HG03039 (cell line): ENCODE measurements around the gene BAIAP3.
A peak's percentile ranks its signal among the peaks of the same experiment; 100 is the strongest.

Experiments used
- ATAC-seq: cut with Tn5 transposase; IDR thresholded peaks from one replicate; pipeline ENCODE4 v1.9.1; 2021; ENCODE audit warnings: mild to moderate bottlenecking, moderate library complexity; ENCODE audit not compliant: unreplicated experiment

Gene BAIAP3

DNA sequence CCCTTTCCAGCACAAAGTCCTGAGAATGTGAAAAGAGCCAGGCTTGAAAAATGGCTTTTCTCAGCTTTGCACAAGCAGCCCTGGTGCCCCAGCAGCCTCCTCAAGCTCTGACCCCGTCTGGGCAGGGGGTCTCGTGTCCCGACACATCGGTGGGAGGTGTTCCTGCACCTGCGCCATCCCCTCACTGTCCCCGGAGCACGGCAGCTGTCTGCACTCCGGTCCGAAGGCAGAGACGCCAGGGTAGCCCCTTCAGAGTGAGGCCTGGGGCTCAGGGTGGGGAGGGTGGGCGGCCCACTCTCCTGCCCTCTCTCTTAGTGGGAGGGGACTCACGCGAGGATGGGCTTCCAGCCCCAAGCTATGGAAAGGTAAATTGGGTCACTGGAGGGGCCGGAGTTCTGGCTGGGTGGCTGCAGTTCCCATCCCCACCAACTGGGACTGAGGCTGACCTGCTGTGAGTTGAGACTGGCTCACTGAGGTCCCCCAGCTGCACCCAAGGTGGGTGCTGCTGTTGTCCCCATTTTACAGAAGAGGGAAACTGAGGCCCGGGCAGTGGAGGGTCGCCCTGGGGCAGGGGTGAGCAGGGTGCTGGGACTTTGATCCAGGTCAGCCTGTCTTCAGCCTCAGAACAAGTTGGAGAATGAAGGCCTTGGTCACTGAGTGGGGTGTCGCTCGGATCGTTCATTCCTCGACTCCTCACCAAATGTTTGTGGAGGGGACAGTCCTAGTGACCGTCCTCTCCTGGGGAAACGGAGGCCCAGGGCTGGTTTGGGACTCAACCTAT is 2.3 kb upstream of the BAIAP3 start:
- no peak for ATAC-seq

GRCh38 chr16:1331712-1332617 is 1.5 kb upstream of the BAIAP3 start:
- no peak for ATAC-seq

GRCh38 chr16:1332618-1333148 is 762 bp upstream of the BAIAP3 start:
- ATAC-seq, result no peak

- no peak for ATAC-seq
Measured at GRCh38 chr16:1333854-1334700, 632 bp downstream of the BAIAP3 start.

DNA sequence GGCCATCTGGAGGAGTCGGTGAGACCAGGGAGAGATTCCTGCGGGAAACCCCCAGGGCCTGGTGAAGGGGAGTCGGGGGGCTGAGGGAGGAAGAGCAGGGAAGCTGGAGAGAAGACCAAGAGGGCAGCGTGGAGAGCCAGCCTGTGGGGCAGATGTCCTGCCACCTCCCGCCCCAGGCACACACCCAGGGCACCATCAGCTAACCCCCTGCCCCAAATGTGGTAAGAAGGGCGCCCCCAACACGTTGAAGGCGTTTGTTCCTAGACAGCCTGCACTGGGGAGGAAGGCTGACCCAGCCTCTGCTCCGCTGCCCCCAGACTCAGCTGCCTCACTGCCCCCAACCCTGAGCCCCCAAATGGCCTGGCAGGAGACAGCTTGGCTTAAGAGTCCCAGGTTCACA is 1.3 kb downstream of the BAIAP3 start:
- ATAC-seq, result no peak

DNA sequence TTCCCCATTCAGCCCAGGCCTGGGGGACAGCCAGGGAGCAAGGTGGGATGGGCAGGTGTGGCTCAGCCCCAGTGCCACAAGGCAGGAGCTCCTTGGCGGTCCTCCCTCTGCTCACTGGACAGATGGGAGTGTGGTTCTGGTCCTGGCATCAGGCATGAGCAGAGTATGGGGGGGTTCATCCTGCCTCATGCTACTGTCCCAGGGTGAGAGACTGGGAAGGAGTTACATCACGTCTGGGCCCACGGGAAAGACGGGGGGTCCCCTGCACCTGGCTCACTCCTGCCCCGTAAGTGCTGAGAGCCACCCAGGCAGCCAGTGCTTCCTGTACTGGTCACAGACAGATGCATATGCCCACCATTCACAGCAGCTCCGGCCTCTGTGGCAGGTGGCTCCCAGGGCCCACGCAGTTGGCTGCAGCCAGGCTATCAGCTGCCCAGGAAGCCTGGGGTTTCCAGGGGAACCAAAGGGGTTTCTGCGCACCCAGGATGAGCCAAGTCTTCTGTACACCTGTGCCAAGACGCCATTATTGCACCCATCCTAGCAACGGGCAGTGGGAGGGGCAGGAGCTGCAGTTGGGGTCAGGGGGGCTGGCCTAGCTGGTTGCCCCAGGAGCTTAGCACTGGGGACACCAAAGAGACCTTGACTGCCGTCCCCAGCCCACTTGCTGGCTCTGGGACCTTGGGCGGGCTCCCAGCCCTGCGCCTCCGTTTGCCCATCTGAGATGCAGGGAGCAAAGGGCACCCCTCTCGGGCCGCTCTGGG is 1.9 kb downstream of the BAIAP3 start:
- ATAC-seq, result no peak

DNA sequence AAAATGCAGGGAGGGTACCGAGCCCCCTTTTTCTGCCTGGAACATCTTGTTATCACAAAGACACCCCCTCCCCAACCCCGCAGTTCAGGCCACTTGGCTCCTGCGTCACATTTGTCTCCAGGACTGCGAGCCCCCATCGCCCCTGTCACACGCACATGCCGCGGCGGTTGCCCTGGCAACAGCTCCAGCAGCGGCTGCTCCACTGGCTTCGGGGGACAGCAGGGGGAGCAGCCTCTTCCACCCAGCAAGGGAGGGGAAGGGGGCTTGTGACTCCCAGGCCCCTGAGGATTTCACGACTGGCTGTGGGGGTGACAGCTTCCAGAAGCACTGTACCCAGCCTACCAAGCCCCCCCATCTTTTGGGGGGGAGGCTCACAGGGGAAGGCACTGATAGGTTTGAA is 2.6 kb downstream of the BAIAP3 start:
- ATAC-seq, result no peak

- ATAC-seq, result no peak
Measured at GRCh38 chr16:1336619-1337018, 3.2 kb downstream of the BAIAP3 start.

- ATAC-seq, result no peak
Measured at GRCh38 chr16:1337486-1337885, 4.0 kb downstream of the BAIAP3 start.

- ATAC-seq, result no peak
Measured at GRCh38 chr16:1338119-1338730, 4.8 kb downstream of the BAIAP3 start.

- no peak for ATAC-seq
Measured at GRCh38 chr16:1338855-1339675, 5.6 kb downstream of the BAIAP3 start.

DNA sequence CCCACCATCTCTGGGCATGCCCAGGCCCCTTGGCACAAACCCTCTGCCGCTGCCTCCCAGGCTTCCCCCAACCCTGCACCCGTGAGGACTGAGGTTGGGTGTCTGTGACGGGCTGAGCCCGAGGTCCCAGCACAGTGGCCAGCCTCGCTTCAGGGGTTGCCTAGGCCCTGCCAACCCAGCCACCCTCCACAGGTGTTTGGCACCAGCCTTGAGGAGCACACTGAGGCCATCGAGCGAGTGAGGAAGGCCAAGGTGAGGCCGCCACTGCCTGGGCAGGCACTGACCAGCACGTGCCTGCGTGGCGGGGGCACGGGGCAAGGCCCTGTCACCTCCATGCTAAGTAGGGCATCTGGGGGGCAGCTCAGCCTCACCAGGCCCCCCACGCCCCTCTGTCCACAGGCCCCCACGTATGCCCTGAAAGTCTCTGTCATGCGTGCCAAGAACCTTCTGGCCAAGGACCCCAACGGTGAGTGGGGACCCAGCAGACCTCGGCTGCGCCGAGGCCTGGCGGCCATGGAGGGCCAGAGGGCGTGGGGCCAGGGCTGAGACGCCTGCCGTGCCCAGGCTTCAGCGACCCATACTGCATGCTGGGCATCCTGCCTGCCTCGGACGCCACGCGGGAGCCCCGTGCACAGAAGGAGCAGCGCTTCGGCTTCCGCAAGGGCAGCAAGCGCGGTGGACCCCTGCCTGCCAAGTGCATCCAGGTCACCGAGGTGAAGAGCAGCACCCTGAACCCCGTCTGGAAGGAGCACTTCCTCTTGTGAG is 7.5 kb downstream of the BAIAP3 start:
- ATAC-seq, result no peak

GRCh38 chr16:1341495-1342420 is 8.3 kb downstream of the BAIAP3 start:
- ATAC-seq, result no peak

DNA sequence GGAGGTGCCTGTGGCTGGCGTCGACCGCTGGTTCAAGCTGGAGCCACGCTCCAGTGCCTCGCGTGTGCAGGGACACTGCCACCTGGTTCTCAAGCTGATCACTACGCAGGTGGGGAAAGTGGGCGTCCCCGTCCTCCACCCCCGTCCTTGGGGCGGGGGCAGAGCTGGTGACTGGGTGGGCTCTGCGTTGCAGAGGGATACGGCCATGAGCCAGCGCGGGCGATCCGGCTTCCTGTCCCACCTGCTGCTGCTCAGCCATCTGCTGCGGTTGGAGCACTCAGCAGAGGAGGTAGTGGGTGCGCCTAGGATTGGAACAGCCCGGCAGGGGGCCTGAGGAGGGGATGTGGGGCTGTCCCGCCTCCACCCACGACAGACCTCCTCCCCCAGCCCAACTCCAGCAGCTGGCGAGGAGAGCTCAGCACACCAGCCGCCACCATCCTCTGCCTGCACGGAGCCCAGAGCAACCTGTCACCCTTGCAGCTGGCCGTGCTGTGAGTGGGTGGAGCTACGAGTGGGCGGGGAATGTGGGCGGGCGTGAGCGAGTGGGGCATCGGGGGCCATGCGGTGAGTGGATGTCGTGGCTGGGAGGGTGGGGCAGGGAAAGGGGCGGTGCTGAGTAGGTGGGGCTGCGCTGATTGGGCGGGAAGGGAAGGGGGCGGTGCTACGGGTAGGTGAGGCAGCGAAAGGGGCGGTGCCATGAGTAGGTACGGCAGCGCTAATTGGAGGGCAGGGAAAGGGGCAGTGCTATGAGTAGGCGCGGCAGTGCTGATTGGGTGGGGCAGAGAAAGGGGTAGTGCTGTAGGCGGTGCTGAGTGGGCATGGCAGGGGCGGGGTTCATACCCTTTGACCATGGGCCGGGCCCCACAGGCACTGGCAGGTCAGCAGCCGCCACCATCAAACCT is 9.3 kb downstream of the BAIAP3 start:
- ATAC-seq, result peak; percentile 82

GRCh38 chr16:1343428-1344242 is 10.2 kb downstream of the BAIAP3 start:
- ATAC-seq, result no peak
